ENCODE results near the gene FOXK1.
A peak's percentile ranks its signal among the peaks of the same experiment; 100 is the strongest.
"Not testable (repeated sequence)": the region's sequence is repeated elsewhere in the genome, so short reads cannot be mapped to it uniquely, and the experiment has no call there.

FOXK1 gene

DNA sequence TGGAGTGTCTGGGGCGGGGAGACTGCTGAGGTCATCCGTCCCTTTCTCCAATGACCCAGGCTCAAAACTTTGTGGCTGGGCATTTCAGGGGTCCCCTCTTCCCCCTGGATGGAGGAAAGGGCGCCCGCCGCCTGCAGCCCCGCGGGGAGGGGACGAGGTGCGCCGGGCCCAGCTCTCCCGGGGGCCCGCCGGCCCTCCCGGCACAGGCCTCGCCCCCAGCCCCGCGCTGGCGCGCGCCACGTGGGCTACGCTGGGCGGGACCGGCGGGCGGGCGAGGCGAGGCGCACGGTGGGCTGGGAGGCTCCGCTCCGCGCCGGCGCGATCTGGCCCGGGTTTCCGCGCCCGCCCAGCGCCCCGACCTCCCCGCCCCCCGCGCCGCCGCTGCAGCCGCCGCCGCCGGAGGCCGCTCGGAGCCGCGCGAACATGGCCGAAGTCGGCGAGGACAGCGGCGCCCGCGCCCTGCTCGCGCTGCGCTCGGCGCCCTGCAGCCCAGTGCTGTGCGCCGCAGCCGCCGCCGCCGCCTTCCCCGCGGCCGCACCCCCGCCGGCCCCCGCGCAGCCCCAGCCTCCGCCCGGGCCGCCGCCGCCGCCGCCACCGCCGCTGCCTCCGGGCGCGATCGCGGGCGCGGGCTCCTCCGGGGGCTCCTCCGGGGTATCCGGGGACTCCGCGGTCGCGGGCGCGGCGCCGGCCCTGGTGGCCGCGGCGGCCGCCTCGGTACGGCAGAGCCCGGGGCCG is at the start of gene FOXK1:
Gene FOXK1, plus strand, starts transcription at position 410 of the 735 bp plus-strand sequence. Its CDS starts 14 bp downstream, at position 424.
- DNase-seq: peak; percentile 65

DNA sequence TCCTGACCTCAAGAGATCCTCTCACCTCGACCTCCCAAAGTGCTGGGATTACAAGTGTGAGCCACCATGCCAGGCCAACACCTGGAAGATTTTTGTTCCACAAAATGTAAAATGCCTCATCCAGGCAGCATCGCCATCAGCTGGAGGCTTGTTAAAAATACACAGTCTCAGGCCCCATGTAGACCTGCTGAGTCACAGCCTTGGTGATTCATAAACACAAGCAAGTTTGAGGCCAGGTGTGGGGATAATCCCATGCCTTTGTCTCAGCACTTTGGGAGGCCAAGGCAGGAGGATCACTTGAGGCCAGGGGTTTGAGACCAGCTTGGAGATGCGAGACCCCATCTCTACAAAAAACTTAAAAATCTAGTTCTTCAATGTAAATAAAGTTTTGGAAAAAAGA is 49.1 kb upstream of the FOXK1 start:
- no peak for DNase-seq

DNA sequence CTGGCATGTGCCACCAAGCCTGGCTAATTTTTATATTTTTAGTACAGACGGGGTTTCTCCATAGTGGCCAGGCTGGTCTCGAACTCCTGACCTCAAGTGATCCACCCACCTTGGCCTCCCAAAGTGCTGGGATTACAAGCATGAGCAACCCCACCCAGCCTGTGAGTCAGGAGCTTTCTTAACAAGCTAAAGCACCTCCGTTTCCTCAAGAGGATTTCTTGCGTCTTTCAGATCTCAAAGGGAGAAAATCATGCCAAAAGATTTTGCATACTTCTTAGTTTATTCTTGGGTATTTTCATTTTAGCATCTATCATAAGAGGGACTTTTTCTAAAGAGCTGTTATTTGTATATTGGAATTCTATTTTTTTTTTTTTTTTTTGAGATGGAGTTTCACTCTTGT is 47.9 kb upstream of the FOXK1 start:
- no peak for DNase-seq

DNA sequence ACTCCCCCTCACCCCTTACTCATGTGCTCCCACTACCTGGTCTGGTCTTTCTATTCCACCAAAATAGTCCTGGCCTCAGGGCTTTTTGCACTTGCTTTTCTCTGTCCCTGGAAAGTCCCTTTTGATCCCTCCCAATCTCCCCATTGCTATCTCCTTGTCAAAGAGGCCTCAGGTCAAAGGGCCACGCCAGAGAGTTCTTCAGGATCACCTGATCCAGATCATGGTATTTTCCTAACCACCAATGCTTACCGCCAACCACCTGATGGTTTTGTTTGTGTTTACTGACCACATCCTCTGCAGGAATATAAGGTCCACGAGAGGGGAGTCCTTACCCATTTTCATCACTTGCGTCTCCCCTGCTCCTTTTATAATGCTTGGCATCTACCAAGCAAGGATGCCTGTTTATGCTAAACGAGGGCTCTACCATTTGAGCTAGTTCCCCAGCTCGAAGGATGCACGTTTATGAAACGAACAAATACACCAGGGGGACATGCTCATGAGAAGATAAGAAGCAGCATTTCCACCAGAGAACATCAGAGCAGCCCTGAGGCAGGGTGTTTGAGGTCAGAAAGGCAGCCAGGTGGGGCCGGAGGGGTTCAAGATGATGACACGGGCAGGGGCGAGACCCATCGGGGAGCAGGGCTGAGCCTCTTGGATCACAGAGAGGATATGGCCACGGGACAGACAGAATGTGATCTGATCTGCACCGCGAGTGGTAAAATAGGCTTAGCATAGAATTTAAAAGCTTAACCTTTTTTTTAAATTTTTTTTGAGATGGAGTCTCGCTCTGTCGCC is 43.1 kb upstream of the FOXK1 start:
- no peak for DNase-seq

DNA sequence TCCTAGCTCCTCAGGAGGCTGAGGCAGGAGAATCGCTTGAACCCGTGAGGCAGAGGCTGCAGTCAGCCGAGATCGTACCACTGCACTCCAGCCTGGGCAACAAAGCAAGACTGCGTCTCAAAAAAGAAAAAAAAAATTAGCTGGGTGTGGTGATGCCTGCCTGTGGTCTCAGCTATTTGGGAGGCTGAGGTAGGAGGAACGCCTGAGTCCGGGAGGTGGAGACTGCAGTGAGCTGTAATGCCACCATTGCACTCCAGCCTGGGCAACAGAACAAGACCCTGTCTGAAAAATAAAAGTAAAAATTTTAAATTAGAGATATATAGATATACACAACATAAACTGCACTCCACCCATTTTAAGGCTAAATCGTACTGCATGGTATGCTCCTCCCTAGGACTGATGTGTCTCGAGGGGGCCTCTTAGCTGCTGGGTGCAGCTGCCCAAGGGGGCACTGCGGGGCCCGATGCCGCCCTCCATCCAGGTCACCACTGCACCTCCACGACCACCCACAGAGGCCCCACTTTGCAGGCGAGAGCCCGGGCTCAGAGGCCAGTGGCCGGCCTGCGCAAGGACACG is 40.9 kb upstream of the FOXK1 start:
- peak; percentile 67 for DNase-seq

DNA sequence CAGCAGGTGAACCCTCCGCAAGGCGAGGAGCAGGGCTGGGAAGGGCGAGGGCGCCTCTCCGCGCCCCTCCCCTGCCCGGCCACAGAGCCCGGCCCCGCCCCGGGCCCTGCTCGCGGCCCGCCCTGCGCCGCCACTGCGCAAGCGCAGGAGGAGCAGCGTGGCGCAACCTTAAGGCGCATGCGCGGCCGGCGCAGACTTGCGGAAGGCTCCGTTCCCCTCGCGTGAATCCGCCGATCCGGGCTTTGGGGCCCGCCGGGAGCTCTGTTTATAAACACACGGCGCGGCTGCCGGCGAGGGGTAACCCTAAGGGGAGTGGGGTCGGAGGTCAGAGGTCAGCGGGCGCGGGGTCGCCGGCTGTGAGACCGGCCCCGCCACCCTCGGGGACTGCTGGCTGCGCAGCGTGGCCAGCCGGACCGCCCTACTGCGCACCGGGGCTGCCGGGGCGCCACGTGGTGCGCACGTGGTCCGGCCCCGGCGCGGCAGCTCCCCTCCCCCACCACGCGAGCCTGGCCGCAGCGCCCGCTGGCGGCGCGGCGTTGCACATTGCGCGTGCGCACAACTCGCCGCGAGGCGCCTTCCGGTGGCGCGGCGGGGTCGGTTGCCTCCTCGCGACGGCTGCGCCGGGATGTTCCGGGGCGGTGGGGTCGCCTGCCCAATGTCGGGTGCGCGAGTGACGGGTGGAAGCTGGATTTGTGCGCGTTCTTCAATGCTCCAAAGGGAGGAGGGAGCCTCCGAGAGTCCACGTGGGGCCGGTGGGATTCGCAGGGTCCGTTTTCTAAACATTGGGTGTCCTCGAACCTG is 40.2 kb upstream of the FOXK1 start:
- DNase-seq: peak; percentile 90

DNA sequence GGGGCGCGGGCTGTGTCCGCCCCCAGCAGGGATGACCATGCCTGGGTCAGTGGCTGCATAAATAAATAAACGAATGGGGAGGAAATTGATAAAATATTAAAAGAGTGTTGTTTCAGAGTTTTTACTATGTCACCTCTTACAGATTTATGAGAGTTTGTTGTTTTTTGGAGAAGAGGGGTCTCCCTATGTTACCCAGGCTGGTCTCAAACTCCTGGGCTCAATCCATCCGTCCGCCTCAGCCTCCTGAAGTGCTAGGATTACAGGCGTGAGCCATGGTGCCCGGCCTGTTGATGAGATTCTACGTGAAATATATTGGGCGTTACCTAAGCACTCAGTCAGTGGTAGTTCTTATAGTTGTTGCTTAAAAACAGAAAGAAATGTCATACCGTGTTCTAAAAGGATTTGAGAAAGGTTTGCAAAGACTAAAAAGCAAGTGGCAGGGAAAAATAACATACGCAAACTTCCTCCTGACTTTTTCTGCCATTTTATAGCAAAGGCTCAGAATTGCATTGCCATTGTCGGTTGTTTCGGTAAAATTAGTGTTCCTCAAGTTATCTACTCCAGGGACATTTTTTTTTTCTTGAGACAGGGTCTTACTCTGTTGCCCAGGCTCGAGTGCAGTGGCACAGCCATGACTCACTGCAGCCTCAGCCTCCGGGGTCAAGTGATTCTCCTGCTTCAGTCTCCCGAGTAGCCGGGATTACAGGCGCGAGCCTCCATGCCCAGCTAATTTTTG is 39.5 kb upstream of the FOXK1 start:
- DNase-seq: no peak

DNA sequence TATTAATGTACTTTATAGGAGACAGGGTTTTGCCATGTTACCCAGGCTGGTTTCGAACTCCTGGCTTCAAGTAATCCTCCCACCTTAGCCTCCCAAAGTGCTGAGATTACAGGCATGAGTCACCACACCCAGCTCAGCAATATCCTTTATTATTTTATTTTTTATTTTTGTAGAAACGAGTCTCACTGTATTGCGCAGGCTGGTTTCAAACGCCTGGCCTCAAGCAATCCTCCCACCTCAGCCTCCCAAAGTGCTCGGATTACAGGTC is 39.0 kb upstream of the FOXK1 start:
- DNase-seq: not testable (repeated sequence)

DNA sequence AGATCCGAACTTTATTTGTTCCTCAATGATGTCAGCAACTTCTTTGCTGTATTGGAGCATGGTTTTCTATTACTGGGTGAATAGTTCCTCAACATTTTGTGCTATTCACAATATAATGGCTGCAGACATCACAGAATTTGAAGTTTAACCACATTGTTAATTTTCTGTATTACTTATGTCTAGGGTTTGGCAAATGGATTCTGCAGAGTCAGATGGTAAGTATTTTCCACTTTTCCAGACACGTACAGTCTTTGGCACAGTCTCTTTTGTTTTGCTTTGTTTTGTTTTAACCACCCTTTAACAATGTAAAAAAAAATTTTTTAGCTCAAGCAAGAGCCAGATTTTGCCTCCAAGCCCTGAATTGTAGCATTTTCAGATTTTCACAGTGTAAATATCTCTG is 36.8 kb upstream of the FOXK1 start:
- DNase-seq: no peak

DNA sequence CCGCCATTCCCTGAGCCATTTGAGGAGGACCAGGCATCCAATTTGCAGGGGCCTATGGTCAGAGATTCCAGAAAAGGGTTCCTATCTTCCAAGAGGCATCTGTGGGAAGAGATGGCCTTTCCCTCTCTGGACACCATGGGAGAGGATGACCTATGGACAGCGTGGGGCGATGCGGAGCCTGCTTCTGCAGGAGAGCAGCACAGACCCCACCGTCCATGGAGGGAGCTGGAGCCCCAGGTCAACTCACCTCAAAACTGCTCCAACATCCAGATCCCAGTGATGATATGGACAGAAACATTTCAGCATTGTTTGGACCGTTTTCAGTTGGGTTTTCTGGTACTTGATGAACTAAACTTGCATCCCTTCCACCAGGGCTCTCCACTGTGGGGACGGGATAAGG is 34.0 kb upstream of the FOXK1 start:
- DNase-seq: no peak

DNA sequence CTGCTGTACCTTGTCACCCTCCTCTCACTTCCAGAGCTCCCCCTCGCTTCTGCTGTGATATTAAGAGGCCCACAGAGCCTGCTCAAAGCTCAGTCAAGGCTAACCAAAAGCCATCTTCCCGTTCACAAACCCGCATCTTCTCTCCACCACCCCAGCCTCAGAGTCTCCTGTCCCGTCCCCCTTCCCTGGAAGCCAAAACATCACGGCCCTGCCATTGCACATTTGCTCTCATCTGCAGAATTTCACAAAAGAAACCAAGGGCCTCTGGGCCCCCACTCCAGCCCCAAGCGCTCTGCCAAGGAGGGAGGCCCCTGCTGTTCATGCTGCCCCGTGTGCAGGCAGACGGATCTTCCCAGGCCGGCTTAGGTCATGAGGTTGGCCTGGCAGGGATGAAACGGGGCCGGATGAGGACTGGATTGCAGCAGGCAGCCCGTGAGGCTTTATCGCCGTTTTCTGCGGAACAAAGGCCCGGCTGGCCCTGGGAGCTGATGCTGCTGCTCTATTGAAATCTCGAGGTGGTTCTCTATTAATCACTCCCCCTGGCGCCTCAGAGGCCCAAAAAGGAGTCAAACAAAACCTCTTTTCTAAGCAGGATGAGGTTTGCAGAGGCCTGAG is 31.6 kb upstream of the FOXK1 start:
- DNase-seq: no peak

DNA sequence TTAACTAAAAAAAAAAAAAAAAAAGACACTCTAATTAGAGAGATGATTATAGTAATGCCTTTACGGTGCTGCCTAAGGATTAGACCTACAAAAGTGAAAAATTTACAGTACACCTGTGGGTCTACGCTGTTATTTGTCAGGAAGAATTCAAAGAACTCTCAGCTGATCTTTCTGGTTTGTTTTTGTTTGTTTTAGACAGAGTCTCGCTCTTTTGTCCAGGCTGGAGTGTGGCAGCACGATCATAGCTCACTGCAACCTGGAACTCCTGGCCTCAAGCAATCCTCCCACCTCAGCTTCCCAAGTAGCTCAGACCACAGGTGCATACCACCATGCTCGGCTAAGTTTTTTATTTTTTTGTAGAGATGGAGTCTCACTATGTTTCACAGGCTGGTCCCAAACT is 28.3 kb upstream of the FOXK1 start:
- no peak for DNase-seq

DNA sequence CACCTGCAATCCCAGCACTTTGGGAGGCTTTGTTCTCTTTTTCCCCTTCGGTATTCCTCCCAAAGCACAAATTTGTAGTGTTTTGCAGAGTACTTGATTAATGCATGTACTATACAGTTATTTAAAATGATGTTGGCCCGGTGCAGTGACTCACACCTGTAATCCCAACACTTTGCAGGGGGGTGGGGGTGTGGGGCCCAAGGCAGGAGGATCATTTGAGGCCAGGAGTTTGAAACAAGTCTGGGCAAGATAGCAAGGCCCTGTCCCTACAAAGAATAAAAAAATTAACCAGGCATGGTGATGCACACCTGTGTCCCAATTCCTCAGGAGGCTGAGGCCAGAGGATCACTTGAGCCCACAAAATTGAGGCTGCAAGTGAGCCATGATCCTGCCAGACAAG is 26.8 kb upstream of the FOXK1 start:
- no peak for DNase-seq

DNA sequence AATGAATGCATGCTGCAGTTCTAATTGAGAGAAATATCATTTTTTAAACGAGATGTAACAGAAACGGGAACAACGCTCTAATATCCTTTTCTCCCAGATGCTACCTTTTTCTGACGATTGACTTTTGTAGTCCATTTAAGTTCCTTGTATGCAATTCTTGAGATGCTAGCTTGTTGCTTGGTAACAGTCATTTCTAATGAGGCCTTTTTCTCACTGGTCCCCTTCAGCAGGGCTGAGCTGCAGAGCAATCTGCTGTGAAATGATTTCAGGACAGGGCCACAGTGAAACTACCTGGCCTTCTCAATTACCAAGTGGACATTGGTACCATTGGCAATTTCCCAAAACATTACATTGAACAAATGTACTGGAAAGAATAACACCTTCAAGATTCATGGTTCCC is 26.2 kb upstream of the FOXK1 start:
- DNase-seq: no peak

DNA sequence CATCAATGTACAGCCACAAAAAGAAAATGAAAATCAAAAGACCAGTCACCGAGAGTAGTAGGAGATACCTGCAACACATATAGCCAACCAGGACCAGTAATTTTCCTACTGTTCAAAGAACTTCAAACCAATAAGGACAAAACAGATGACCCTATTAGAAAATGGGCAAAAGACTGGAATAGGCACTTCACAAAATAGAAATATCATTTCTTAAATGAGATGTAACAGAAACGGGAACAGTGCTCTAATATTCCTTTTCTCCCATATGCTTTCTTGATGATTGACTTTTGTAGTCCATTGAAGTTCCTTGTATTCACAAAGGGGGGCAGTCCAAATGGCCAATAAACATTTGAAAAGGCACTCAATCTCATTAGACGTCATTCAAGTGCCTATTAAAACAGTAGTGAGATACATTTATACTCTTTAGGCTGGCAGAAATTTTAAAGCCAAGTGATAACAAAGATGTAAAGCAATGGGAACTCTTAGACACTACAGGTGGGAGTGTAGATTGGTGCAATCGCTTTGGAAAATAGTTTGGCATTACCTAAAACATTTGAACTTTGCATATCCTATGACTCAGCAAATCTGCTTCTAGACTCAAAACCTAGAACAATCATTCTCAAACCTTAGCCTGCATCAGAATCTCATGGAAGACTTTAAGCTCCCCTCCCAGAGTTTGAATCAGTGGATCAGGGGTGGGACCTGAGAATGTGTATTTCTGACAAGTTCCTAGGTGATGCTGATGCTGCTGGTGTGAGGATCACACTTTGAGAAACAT is 24.3 kb upstream of the FOXK1 start:
- no peak for DNase-seq

DNA sequence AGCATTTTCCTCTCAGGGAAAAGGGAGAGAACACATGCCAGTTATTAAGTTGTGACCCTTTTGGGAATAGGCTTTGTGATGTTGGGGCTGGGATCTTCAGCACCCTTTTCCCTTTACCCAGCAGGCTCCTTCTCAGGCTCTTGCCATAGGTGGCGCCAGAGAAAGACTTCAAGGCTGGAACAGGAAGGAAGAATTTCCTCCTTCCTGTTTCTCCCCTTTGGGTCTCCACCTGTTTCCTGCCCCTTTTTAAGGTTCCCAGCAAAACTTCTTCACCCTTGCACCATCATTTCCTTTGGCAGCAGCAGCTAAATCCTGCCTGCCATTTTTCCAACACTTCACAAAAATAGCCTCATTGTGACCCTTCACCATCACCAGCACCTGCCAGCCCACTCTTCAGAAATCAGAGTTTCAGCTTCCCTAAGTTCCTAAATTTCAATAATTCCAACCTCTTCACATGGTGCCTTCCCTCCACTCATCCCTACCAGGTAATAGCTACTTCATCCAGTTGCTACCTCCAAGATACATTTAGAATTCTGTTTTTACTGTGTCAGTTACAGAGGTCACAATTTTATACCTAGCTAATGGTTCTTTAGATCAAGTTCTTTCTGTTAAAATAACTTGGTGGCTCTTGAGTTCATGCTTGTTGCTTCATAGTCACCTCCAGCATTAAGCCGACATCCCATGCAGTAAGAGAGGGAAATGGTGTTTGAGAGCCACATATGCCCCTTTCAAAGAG is 22.4 kb upstream of the FOXK1 start:
- DNase-seq: peak; percentile 31

DNA sequence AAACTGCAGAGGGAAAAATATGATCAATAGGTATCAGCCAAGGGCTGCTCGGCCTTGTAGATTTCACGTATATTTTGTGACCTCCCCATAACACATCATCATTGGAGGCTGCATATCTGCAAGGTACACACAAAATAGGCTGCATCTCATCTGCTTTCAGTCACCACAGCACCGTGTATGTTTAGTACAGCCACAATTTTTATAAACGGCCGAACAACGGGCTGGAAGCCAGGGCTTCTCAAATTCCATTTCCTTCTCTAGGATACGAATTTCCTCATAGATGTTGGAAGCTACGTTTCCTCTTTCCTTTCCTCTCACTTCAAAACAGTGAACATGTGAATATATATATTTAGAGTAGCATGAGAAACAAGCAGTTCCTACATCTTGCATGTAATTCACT is 20.2 kb upstream of the FOXK1 start:
- DNase-seq: peak; percentile 54

DNA sequence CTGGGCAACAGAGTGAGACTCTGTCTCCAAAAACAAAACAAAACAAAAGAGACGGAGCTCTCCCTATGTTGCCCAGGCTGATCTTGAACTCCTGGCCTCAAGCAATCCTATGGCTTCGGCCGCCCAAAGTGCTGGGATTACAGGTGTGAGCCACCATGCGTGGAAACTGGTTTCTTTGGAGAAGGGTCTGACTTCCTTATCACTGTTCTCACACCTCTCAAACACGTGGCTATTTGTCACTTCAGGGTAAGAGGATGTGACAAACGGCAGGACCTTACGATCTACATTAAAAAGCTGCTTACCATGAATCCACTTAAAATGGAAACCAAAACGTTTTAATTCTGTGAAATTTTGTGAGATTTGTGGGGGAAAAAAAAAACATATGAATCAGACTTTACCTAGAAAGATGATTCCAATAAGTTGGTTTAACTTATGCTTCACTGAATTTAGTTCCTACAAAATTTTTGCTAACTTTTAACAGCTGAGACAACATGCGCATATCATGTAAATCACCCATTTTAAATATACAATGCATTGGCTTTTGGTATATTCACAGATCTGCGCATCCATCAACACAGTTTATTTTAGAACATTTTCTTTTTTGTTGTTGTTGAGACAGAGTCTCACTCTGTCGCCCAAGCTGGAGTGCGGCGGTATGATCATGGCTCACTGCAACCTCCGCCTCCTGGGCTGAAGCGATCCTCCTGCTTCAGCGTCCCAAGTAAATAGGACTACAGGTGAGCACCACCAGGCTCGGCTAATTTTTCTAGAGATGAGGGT is 18.7 kb upstream of the FOXK1 start:
- no peak for DNase-seq

DNA sequence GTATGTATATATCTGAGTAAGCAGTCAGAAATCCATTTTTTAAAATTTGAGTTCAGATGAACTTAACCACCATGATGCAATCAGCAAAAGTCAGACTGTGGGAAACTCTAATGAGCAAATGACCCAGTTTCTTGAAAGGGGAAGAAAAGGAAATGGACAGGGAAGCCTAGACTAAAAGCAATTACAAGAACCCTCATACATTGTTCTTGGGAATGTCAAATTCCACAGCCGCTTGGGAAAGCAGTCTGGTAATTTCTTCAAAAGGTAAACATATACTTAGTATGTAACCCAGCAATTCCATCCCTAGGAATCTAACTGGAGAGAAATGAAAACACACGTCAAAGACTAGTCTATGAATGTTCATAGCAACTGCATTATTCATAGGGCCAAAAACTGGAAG is 16.4 kb upstream of the FOXK1 start:
- no peak for DNase-seq

Data from NCI-H2171 treated with DMSO at 0.1 percent for 48 hours (cell line).